ENCODE measurements around the gene MIS18BP1. TPM values are rescaled to one million over a fixed set of nuclear protein-coding genes. Genes with fewer than 3 reads are reported as not detected.

MIS18BP1 gene
- total and polyA plus RNA-seq, 2 experiments from 2014 or later, result 109 to 216 TPM

GRCh38 chr14:45258805-45259204 lies 5.8 kb upstream of the MIS18BP1 start:
- H3K9me2 ChIP-seq (ENCODE audit: insufficient read depth), result peaks cover 8% of the 10 kb centered on the region; the same call in 1 of the 2 replicates
- no peaks in the 10 kb centered on the region; the same call in 2 of the 3 replicates for H3K4me1 Mint-ChIP-seq
- H3K4me3 ChIP-seq, result no peak overlapping the region
- H3K36me3 ChIP-seq (ENCODE audit: insufficient read depth), result peaks cover 15% of the 10 kb centered on the region; the same call in 1 of the 2 replicates
- peaks cover 32% of the 10 kb centered on the region for H3K9me3 Mint-ChIP-seq
- no peak overlapping the region for H3K4me2 ChIP-seq
- no peaks in the 10 kb centered on the region for H3K4me1 ChIP-seq (ENCODE audit: insufficient read depth)
- H3K27ac ChIP-seq (ENCODE audit: low read depth), result no peak overlapping the region
- H3K36me3 Mint-ChIP-seq (ENCODE audit: low read depth), result peaks cover 16% of the 10 kb centered on the region
- peaks cover 3% of the 10 kb centered on the region for H3K27me3 Mint-ChIP-seq (ENCODE audit: insufficient read depth, low read depth, poor library complexity)
- DNase-seq (ENCODE audit: low spot score) (no peak), ATAC-seq (no peak)
- no peaks in the 10 kb centered on the region for H3K79me2 ChIP-seq (replicated peaks; ENCODE audit: insufficient read depth)
- no peak overlapping the region for H3K4me3 Mint-ChIP-seq
- no peaks in the 10 kb centered on the region for H3K27me3 ChIP-seq (ENCODE audit: insufficient read depth)
- H4K20me1 ChIP-seq (replicated peaks; ENCODE audit: insufficient read depth), result no peaks in the 10 kb centered on the region
- H3K27ac Mint-ChIP-seq, result no peak overlapping the region
- TF ChIP-seq ZNF114 (CRISPR knock-in tag; IDR thresholded peaks at IDR 0.05) (no peak), REST (IDR thresholded peaks at IDR 0.05; ENCODE audit: unreplicated experiment) (no peak)
- no peak overlapping the region for H2AFZ ChIP-seq
- H3F3A ChIP-seq (replicated peaks; ENCODE audit: low read depth), result no peaks in the 10 kb centered on the region

GRCh38 chr14:45258073-45258472 lies 5.1 kb upstream of the MIS18BP1 start:
- Histone ChIP-seq H3F3A (replicated peaks; ENCODE audit: low read depth) (no peaks in the 10 kb centered on the region), H3K4me2 (no peak overlapping the region), H3K27ac (ENCODE audit: low read depth) (no peak overlapping the region), H3K79me2 (replicated peaks; ENCODE audit: insufficient read depth) (no peaks in the 10 kb centered on the region), H3K27me3 (ENCODE audit: insufficient read depth) (no peaks in the 10 kb centered on the region), H3K9me2 (ENCODE audit: insufficient read depth) (peaks cover 8% of the 10 kb centered on the region; the same call in 1 of the 2 replicates), H4K20me1 (replicated peaks; ENCODE audit: insufficient read depth) (no peaks in the 10 kb centered on the region), H3K36me3 (ENCODE audit: insufficient read depth) (peaks cover 15% of the 10 kb centered on the region; the same call in 1 of the 2 replicates), H3K4me3 (no peak overlapping the region), H2AFZ (no peak overlapping the region), H3K4me1 (ENCODE audit: insufficient read depth) (no peaks in the 10 kb centered on the region)
- Mint-ChIP-seq H3K4me3 (no peak overlapping the region), H3K36me3 (ENCODE audit: low read depth) (peaks cover 16% of the 10 kb centered on the region), H3K9me3 (peaks cover 28% of the 10 kb centered on the region), H3K27ac (no peak overlapping the region), H3K27me3 (ENCODE audit: insufficient read depth, low read depth, poor library complexity) (peaks cover 5% of the 10 kb centered on the region), H3K4me1 (no peaks in the 10 kb centered on the region; the same call in 2 of the 3 replicates)
- no peak for TF ChIP-seq STAT1 (IDR thresholded peaks at IDR 0.05; ENCODE audit: unreplicated experiment)
- DNase-seq (ENCODE audit: low spot score) (no peak), ATAC-seq (no peak)

GRCh38 chr14:45254771-45255170 lies 1.8 kb upstream of the MIS18BP1 start:
- H3K4me3 Mint-ChIP-seq, result no peak overlapping the region
- TF ChIP-seq REST (IDR thresholded peaks at IDR 0.05; ENCODE audit: unreplicated experiment) (no peak), CTCF (conservative IDR thresholded peaks at IDR 0.05; ENCODE audit: low read depth in 2 of 2) (no peak), JUNB (IDR thresholded peaks at IDR 0.05; ENCODE audit: unreplicated experiment) (no peak), NANOG (IDR thresholded peaks at IDR 0.05; ENCODE audit: borderline replicate concordance) (no peak), POLR2AphosphoS5 (IDR thresholded peaks at IDR 0.05; ENCODE audit: low read depth) (no peak), ZNF331 (CRISPR knock-in tag; IDR thresholded peaks at IDR 0.05; ENCODE audit: low read depth) (no peak), STAT1 (IDR thresholded peaks at IDR 0.05; ENCODE audit: unreplicated experiment) (no peak)
- no peak overlapping the region for H3K4me2 ChIP-seq
- H3K27me3 Mint-ChIP-seq (ENCODE audit: insufficient read depth, low read depth, poor library complexity), result peaks cover 9% of the 10 kb centered on the region
- H3K4me3 ChIP-seq, result no peak overlapping the region
- no peak overlapping the region for H2AFZ ChIP-seq
- no peak overlapping the region for H3K27ac Mint-ChIP-seq
- peaks cover 28% of the 10 kb centered on the region for H3K9me3 Mint-ChIP-seq
- H3K4me1 ChIP-seq (ENCODE audit: insufficient read depth), result peaks cover 4% of the 10 kb centered on the region; the same call in 1 of the 2 replicates
- ATAC-seq (no peak), DNase-seq (ENCODE audit: low spot score) (no peak)
- no peaks in the 10 kb centered on the region for H3K27me3 ChIP-seq (ENCODE audit: insufficient read depth)
- peaks cover 10% of the 10 kb centered on the region; the same call in 2 of the 3 replicates for H3K4me1 Mint-ChIP-seq
- no peaks in the 10 kb centered on the region for H3F3A ChIP-seq (replicated peaks; ENCODE audit: low read depth)
- peaks cover 31% of the 10 kb centered on the region for H3K79me2 ChIP-seq (replicated peaks; ENCODE audit: insufficient read depth)
- H3K36me3 ChIP-seq (ENCODE audit: insufficient read depth), result peaks cover 15% of the 10 kb centered on the region; the same call in 1 of the 2 replicates
- H3K9me2 ChIP-seq (ENCODE audit: insufficient read depth), result no peaks in the 10 kb centered on the region
- no peak overlapping the region for H3K27ac ChIP-seq (ENCODE audit: low read depth)
- peaks cover 16% of the 10 kb centered on the region for H4K20me1 ChIP-seq (replicated peaks; ENCODE audit: insufficient read depth)
- peaks cover 20% of the 10 kb centered on the region for H3K36me3 Mint-ChIP-seq (ENCODE audit: low read depth)

Measured in GM23338 (cell line).